Parathyroid adenoma (tissue), 2 donors: ENCODE data around the gene PRDM8.
"Not testable (repeated sequence)": the region's sequence is repeated elsewhere in the genome, so short reads cannot be mapped to it uniquely, and the experiment has no call there.

ENCODE experiments used
- H2AFZ ChIP-seq: fragments of 300-600 bp; sonication (generic); one replicate; pipeline ENCODE4 v1.7.0; 2017; ENCODE audit warnings: antibody characterized with exemption, mild to moderate bottlenecking
- H3K27ac ChIP-seq: fragments of 300-600 bp; sonication (generic); one replicate; pipeline ENCODE4 v1.7.0; 2017
- H3K27me3 ChIP-seq: fragments of 300-600 bp; sonication (generic); one replicate; pipeline ENCODE4 v1.7.0; 2017; ENCODE audit warnings: low read length; ENCODE audit not compliant: control insufficient read depth, insufficient read depth
- H3K36me3 ChIP-seq: fragments of 300-600 bp; sonication (generic); one replicate; pipeline ENCODE4 v1.7.0; 2017; ENCODE audit warnings: low read length; ENCODE audit not compliant: control insufficient read depth, insufficient read depth
- H3K4me1 ChIP-seq: fragments of 300-600 bp; sonication (generic); one replicate; pipeline ENCODE4 v1.7.0; 2017; ENCODE audit warnings: control low read depth
- H3K4me2 ChIP-seq: fragments of 300-600 bp; sonication (generic); one replicate; pipeline ENCODE4 v1.7.0; 2017; ENCODE audit warnings: low read length
- H3K4me3 ChIP-seq: fragments of 300-600 bp; sonication (generic); one replicate; pipeline ENCODE4 v1.7.0; 2017; ENCODE audit warnings: low read depth, low read length
- H3K79me2 ChIP-seq: fragments of 300-600 bp; sonication (generic); one replicate; pipeline ENCODE4 v1.7.0; 2017; ENCODE audit warnings: control low read depth
- H3K9ac ChIP-seq: fragments of 300-600 bp; sonication (generic); one replicate; pipeline ENCODE4 v1.7.0; 2017; ENCODE audit warnings: mild to moderate bottlenecking
- H3K9me3 ChIP-seq: fragments of 300-600 bp; sonication (generic); one replicate; pipeline ENCODE4 v1.7.0; 2017; ENCODE audit warnings: low read length; ENCODE audit not compliant: control insufficient read depth
- CTCF ChIP-seq: fragments of 300-600 bp; sonication (generic); IDR thresholded peaks from one replicate; pipeline ENCODE4 v1.7.0; 2017; ENCODE audit warnings: antibody characterized with exemption, mild to moderate bottlenecking
- donor health status: primary hyperparathyroidism.

The PRDM8 gene

DNA sequence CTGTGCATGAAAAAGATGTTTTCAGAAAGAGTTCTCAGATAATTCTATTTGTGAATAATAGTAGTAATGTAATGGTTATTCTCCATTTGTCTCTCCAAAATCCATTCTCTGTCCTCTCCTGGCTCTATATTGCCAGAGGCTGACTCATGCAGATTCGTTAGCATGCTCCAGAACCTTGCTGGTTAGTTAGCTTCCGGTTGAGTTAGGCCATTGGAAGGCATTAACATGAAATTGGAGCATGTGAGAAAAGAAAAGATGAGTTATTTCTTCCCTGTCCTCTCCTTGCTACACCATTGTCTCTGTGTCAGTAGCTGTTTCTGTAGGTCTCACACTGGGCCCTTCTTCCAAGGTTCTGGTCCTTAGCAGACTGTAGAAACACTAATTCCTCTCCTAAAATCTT is 23.5 kb upstream of the PRDM8 start:
- Histone ChIP-seq H3K4me3 (no peak overlapping the region), H3K4me2 (no peak overlapping the region), H3K27ac (no peak overlapping the region), H3K79me2 (no peaks in the 10 kb centered on the region), H3K9ac (no peak overlapping the region), H2AFZ (no peak overlapping the region), H3K9me3 (no peaks in the 10 kb centered on the region), H3K36me3 (no peaks in the 10 kb centered on the region), H3K4me1 (no peaks in the 10 kb centered on the region), H3K27me3 (no peaks in the 10 kb centered on the region)
- no peak for TF ChIP-seq CTCF

DNA sequence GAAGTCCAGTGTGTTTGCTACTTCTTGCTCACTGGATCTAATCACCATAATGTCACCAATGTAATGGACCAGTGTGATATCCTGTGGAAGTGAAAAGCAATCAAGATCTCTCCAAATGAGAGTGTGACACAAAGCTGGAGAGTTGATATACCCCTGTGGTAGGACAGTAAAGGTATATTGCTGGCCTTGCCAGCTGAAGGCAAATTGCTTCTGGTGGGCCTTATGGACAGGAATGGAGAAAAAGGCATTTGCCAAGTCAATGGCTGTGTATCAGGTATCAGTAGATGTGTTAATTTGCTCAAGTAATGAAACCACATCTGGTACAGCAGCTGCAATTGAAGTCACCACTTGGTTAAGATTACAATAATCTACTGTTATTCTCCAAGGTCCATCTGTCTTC is 19.5 kb upstream of the PRDM8 start:
- H3K4me1 ChIP-seq, H3K27me3 ChIP-seq, H3K79me2 ChIP-seq, H3K4me2 ChIP-seq, H3K9ac ChIP-seq, H3K27ac ChIP-seq, H2AFZ ChIP-seq, H3K4me3 ChIP-seq, H3K36me3 ChIP-seq, H3K9me3 ChIP-seq: not testable (repeated sequence)

GRCh38 chr4:80178964-80179363 is 18.3 kb upstream of the PRDM8 start:
- H3K79me2 ChIP-seq = no peaks in the 10 kb centered on the region
- no peak for TF ChIP-seq CTCF
- no peak overlapping the region for H3K27ac ChIP-seq
- no peak overlapping the region for H2AFZ ChIP-seq
- no peaks in the 10 kb centered on the region for H3K36me3 ChIP-seq
- no peak overlapping the region for H3K9ac ChIP-seq
- no peaks in the 10 kb centered on the region for H3K4me1 ChIP-seq
- no peak overlapping the region for H3K4me2 ChIP-seq
- H3K4me3 ChIP-seq = no peak overlapping the region
- H3K27me3 ChIP-seq = no peaks in the 10 kb centered on the region
- no peaks in the 10 kb centered on the region for H3K9me3 ChIP-seq

DNA sequence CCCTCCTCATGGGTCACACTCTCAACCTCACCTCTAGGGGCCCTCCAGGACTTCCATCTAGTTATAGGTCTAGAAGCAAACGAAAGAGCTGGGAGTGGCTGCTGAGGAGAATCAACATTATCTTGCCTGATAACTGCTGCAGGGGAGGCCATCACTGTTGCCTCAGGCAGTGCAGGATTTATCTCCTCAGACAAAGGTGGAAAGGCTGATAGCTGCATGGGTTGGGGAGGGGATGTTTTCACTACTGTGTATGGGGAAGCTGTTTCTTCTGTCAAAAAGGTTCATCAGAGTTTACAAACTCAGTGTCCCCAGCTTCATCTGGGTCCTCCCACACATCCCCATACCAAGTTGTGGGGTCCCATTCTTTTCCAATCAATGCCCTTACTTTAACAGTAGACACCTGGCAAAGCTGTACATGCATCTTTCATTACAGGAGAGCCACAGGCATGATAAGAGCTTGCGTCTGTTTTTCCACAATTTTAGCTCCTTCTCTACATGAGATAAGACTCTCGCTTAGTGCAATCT is 17.6 kb upstream of the PRDM8 start:
- Histone ChIP-seq H3K4me1 (no peaks in the 10 kb centered on the region), H3K4me2 (no peak overlapping the region), H3K27me3 (no peaks in the 10 kb centered on the region), H3K36me3 (no peaks in the 10 kb centered on the region), H3K27ac (no peak overlapping the region), H3K4me3 (no peak overlapping the region), H3K9me3 (no peaks in the 10 kb centered on the region), H2AFZ (no peak overlapping the region), H3K79me2 (no peaks in the 10 kb centered on the region), H3K9ac (no peak overlapping the region)
- no peak for TF ChIP-seq CTCF

- H3K4me3 ChIP-seq = no peak overlapping the region
- H3K4me1 ChIP-seq = no peaks in the 10 kb centered on the region
- TF ChIP-seq CTCF = no peak
- H3K27ac ChIP-seq = no peak overlapping the region
- H3K9me3 ChIP-seq = no peaks in the 10 kb centered on the region
- peaks cover 8% of the 10 kb centered on the region for H3K27me3 ChIP-seq
- H2AFZ ChIP-seq = no peak overlapping the region
- no peaks in the 10 kb centered on the region for H3K36me3 ChIP-seq
- no peak overlapping the region for H3K9ac ChIP-seq
- no peaks in the 10 kb centered on the region for H3K79me2 ChIP-seq
- H3K4me2 ChIP-seq = no peak overlapping the region
These were observed 16.6 kb upstream of the PRDM8 start for GRCh38 chr4:80180743-80181142.
